Stimulated activated CD4-positive, alpha-beta T cell treated with anti-CD3 and anti-CD28 coated beads, Interleukin-15, amount 100 ng/mL, for 1 hour (primary cell): Measurements from ENCODE around the gene ATRX.
"Not testable (repeated sequence)": the region's sequence is repeated elsewhere in the genome, so short reads cannot be mapped to it uniquely, and the experiment has no call there.

Experiments
- DNase-seq, 2 donors: peaks; one replicate each; pipeline ENCODE4 v3.0.0-alpha.2; 2020; ENCODE audit warnings: low read depth in 1 of 2, low spot score in 1 of 2

ATRX gene, protein sequence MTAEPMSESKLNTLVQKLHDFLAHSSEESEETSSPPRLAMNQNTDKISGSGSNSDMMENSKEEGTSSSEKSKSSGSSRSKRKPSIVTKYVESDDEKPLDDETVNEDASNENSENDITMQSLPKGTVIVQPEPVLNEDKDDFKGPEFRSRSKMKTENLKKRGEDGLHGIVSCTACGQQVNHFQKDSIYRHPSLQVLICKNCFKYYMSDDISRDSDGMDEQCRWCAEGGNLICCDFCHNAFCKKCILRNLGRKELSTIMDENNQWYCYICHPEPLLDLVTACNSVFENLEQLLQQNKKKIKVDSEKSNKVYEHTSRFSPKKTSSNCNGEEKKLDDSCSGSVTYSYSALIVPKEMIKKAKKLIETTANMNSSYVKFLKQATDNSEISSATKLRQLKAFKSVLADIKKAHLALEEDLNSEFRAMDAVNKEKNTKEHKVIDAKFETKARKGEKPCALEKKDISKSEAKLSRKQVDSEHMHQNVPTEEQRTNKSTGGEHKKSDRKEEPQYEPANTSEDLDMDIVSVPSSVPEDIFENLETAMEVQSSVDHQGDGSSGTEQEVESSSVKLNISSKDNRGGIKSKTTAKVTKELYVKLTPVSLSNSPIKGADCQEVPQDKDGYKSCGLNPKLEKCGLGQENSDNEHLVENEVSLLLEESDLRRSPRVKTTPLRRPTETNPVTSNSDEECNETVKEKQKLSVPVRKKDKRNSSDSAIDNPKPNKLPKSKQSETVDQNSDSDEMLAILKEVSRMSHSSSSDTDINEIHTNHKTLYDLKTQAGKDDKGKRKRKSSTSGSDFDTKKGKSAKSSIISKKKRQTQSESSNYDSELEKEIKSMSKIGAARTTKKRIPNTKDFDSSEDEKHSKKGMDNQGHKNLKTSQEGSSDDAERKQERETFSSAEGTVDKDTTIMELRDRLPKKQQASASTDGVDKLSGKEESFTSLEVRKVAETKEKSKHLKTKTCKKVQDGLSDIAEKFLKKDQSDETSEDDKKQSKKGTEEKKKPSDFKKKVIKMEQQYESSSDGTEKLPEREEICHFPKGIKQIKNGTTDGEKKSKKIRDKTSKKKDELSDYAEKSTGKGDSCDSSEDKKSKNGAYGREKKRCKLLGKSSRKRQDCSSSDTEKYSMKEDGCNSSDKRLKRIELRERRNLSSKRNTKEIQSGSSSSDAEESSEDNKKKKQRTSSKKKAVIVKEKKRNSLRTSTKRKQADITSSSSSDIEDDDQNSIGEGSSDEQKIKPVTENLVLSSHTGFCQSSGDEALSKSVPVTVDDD (N-terminal part only)

DNA sequence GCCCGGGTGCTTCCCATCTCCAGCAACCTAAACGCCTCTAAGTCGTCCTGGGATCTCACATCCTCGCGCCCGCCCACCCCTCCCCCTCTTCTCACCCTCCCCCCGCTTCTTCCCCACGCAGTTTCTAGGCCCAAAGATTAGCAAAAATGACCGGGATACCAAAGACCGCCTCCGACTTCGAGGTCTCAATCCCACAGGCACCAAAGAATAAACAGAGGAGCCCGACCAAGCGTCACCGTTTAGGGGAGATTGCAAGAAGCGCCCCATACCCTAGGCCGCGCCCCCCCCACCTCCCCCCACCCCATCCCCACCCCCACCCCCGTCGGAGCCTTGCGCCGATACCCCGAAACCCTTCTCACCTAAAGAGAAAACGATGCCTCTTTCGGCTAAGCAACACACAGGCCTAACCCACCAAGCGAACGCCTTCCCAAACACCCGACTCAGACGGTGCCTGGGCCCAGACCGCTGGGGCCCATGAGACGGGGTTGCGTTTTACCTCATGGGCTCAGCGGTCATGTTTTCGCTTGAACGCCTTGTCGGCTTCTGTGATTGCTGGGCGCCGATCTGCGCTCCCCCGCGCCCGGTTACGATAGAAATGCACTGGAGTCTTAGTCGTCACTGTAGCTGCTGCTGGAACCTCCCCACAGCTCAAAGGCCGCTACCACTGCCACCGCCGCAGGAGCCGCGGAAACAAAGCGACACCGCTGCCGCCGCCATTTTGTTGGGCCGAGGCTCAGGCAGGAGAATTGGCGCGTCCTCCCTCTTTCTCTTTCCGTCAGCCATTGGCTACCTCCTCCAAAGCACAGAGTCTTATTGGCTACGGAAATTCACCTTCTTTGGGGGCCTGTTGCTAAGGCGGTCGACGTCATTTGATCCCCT lies at the start of gene ATRX:
ATRX (minus strand) TSS at position 731 of the 879 bp plus-strand sequence; CDS start at position 516, 215 bp downstream.
- DNase-seq = peak; percentile 37 to 50

DNA sequence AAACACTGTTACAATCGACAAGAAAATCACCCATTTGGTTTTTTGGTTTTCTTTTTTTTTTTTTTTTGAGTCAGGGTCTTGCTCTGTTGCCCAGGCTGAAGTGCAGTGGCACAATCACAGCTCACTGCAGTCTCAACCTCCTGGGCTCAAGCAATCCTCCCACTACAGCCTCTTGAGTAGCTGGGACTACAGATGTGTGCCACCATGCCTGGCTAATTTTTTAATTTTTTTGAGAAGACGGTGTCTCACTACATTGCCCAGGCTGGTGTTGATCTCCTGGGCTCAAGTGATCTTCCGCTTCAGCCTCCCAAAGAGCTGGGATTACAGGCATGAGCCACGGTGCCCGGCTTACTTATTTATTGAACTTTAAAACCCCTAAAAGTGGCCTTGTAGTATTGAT lies 45.5 kb upstream of the ATRX start:
- DNase-seq = not testable (repeated sequence)

DNA sequence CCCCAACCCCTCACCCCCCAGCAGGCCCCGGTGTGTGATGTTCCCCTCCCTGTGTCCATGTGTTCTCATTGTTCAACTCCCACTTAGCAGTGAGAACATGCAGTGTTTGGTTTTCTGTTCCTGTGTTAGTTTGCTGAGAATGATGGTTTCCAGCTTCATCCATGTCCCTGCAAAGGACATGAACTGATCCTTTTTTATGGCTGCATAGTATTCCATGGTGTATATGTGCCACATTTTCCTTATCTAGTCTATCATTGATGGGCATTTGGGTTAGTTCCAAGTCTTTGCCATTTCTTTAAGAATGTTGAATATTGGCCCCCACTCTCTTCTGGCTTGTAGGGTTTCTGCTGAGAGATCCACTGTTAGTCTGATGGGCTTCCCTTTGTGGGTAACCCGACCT lies 36.0 kb upstream of the ATRX start:
- DNase-seq = not testable (repeated sequence)

DNA sequence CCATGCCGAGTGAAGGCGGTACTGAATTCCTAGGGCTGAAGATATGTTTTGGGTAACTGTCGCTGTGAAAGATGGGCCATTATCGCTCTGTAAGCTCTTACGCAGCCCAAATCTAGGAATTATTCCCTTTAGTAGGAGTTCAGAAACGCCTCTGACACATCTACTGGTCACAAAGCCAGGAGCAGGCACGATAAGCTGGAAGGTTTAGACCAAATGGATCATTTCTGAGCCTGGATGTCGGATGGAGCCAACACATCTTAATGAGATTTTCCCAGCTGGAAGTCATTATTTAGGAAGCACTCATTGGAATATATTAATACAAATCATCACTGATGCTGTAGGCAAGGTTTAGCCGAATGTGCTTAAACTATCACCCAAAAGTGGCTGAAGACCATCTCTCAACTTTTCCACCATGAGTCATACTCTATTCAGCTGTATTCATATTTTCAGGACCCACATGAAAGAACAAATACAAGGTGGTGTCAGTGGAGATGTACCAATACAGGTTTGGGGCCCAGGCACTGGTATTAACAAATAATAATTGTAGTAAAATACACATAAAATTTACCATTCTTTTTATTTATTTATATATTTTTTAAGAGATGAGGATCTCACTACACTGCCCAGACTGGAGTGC lies 34.2 kb upstream of the ATRX start:
- DNase-seq = no peak

DNA sequence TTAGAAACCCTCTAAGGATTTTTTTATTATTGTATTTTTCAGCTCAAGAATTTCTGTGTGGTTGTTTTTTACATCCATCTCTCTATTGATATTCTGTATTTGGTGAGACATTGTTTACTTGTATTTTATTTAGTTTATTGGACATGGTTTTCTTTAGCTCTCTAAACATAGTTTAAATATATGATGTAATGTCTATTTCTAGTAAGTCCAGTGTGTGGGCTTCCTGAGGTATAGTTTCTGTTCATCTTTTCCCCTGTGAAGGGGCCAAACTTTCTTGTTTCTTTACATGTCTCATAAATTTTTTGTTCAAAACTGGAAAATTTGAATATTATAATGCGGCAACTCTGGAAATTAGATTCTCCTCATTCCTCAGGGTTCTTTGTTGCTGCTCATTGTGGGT lies 28.2 kb upstream of the ATRX start:
- no peak for DNase-seq

DNA sequence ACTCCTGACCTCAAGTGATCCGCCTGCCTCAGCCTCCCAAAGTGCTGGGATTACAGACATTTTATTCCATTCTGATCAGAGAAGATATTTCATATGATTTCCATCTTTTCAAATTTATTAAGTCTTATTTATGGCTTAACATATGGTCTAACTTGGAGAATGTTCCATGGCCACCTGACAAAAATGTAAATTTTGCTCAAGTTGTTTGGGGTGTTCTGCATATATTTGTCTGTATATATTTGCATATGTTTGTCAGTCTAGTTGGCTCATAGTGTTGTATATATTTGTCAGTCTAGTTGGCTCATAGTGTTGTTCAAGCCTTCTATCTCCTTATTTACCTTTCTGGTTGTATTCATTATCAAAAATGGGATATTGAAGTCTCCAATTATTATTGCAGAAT lies 16.2 kb upstream of the ATRX start:
- no peak for DNase-seq

DNA sequence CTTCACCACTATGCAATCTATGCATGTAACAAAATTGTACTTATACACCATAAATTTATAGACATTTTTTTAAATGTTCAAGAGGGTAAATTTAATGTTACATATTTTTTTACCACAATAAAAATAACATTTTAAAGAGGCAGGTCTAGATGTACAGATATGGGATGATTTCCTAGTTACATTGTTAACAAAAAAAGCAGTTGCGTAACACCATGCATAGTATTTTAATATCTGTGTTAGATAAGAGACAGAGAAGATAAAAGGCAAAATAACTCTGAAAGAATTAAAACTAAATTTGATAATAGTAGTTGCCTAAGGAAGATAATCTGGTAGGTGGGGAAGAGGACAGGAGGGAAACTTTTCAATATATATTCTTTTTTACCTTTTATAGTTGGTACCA lies 9.1 kb upstream of the ATRX start:
- DNase-seq = no peak

DNA sequence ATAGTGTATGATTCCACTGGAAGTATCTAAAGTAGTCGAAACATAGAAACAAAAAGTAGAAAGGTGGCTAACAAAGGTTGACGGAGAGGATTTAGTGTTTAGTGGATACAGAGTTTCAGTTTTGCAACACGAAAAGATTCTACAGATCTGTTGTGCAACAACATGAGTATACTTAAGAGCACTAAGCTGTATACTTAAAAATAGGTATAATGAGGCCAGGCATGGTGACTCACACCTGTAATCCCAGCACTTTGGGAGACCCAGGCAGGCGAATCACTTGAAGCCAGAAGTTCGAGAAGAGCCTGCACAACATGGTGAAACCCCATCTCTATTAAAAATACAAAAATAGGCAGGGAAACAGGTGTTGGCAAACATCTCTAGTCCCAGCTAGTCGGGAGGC lies 7.9 kb upstream of the ATRX start:
- DNase-seq = no peak

DNA sequence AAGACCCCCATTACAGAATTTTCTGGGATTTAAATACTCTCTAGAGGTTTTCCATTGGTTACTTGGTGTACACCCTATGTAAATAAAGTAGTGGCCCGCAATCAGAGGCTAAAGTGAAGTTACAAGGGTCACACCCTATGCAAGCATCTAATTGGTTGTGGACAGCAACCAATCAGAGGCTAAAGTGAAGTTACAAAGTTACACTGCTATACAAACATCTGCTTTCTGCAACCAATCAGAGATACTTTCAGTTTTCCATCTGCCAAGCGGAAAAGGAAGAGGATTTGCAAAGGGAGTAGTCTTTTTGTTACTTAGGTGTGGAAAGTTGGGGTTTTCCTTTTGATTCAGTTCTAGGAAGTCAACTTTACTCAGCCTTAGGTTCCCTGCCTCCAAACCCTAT lies 2.0 kb upstream of the ATRX start:
- DNase-seq = no peak

DNA sequence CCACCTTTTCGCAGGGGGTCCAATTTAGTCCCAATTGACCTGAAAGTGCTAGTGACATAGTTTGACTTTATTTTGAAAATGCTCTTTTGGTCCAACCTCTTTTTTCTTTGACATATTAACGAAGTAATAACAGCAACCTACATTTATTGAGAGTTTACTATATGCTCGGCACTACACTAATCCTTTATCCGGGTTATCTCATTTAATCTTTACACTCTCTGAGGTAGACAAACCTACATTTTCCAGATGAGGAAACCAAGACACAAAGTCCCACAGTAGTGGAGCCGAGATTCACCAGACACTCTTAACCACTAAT lies 307 bp upstream of the ATRX start:
- no peak for DNase-seq

DNA sequence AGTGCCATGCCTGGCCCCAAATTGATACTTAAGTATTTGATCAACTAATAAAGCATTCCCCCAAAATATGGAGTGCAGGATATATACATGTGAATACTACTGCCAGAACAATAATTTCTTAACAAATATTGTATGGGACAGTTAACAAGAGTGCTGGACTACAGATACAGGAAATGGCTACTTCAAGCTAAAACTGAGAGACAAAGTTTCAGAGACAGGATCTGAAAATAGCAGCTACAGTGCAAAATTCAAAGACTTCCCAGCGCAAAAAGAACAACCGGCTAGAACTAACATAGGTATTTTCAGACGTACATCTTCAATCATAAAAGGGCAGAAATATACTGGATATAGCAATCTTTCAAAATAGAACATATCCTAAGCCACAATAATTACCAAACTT lies 6.3 kb downstream of the ATRX start:
- no peak for DNase-seq

DNA sequence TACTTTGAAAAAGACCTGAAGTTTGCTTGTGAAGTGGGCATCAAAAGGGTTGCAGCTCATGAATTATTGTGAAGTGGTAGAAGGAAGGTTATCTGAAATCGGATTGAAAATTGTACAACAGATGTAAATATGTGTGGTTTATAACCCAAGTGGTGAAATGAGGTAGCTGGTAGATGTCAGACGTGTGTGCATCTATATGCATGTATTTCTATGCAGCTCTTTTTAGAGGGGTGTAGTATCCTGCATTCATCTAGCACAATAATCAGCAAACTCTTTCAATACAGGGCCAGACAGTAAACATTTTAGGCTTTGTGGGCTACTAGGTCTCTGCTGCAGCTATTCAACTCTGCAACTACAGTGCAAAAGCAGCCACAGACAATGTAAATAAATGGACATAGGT lies 9.4 kb downstream of the ATRX start:
- no peak for DNase-seq

DNA sequence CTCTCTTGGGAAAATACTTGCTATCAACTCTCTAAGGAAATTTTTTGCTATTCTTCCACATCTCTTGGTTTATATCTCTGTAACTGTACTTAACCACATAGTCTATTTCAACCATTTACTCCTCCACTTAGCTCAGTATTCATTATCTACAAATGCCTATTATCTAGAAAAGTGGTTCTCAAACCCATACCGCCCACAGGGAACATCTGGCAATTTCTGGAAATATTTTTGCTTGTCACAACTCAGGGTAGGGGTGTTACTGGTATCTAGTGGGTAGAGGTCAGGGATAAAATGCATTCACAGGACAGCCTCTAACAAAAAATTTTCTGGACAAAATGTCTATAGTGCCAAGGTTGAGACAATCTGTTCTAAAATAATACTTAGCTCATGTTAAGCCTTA lies 14.4 kb downstream of the ATRX start:
- DNase-seq = no peak

DNA sequence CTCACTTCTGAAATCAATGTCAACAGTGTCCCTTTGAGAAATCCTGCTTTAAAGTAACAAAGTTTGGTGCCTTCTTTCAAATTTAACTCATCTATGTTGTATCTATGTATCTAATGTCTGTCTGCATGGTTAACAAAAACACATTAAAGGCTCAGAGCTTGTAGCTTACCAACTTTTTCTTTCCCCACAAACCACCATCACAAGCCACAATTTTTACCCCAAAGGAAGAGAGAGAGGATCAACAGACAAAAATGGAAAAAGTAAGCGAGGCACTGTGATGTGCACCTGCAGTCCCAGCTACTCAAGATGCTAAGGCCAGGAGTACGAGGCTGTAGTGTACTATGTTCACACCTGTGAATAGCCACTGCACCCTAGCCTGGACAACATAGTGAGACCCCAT lies 17.2 kb downstream of the ATRX start:
- DNase-seq = no peak

DNA sequence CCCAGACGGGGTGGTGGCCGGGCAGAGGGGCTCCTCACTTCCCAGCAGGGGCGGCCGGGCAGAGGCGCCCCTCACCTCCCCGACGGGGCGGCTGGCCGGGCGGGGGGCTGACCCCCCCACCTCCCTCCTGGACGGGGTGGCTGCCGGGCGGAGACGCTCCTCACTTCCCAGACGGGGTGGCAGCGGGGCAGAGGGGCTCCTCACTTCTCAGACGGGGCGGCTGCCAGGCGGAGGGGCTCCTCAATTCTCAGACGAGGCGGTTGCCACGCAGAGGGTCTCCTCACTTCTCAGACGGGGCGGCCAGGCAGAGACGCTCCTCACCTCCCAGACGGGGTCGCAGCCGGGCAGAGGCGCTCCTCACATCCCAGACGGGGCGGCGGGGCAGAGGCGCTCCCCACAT lies 19.8 kb downstream of the ATRX start:
- not testable (repeated sequence) for DNase-seq

DNA sequence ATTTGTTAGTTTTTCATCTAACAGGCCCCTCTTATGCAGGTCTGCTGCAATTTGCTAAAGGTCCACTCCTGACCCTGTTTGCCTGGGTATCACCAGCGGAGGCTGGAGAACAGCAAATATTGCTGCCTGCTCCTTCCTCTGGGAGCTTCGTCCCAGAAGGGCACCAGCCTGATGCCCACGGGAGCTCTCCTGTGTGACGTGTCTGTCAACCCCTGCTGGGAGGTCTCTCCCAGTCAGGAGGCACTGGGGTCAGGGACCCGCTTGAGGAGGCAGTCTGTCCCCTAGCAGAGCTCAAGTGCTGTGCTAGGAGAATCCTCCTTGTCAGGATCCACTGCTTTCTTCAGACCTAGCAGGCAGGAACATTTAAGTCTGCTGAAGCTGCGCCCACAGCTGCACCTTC lies 30.5 kb downstream of the ATRX start:
- DNase-seq = no peak

DNA sequence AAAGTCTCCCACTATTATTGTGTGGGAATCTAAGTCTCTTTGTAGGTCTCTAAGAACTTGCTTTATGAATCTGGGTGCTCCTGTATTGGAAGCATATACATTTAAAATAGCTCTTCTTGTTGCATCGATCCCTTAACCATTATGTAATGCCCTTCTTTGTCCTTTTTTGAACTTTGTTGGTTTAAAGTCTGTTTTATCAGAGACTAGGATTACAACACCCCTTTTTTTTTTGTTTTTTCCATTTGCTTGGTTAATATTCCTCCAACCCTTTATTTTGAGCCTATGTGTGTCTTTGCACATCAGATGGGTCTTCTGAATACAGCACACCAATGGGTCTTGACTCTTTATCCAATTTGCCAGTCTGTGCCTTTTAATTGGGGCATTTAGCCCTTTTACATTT lies 32.1 kb downstream of the ATRX start:
- DNase-seq = not testable (repeated sequence)

DNA sequence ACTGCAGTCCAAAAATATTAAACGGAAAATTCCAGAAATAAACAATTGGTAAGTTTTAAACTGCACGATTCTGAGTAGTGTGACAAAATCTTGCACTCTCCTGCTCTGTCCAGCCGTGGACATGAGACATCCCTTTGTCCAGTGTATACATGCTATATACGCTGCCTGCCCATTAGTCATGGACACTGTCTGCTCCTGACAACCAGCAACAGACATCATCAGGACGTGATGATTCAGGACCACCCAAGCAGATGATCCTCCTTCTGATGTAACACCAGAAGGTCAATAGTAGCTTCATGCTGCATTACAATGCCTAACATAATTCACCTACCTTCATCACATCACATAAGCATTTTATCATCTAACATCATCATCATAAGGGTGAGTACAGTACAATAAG lies 36.3 kb downstream of the ATRX start:
- DNase-seq = no peak

DNA sequence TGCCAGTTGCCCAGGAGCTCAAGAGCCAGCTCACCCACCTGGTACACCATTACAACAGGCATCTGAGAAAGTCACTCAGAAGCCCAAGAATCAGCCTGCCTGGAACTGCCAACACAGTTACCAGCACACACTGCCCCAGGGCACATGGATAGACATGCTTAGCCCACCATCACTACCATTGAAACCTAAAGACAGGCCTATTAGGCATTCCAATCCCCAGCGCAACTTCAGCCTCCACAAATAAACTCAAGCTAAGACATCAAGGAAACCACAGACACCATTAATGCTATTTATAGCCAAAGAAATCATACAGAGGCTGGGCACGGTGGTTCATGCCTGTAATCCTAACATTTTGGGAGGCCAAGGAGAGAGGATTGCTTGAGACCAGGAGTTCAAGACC lies 42.3 kb downstream of the ATRX start:
- DNase-seq = no peak

DNA sequence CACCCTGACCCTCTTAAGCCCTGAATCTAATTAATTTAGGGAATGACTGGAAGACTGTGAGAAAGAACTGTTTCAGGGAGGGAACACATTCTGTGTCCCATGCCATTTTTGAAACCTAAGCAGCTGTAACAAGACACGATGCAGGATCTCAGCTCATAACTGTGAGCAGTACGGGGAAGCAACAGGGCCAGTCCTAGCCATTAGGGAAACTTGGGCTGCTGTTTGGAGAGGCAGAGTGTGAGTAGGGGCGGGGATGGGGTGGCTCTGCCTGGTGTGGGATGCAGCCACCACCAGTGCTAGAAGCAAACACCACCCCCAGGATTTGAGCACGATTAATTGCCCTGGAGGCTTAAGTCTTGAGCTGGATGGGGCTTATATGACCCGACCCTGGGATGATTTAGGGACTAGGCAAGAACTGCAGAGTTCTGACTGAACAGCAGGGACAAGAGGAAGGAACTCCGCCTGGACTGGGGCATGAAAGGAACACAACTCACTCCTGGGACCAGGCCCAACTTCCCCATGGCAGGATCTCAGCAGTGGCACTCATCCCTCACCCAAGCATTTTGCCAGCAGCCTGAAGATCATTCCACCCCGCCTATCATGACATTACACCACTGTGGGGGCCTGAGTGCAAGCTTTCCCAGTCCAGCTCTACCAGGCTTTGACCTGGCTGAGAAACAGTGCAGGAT lies 43.1 kb downstream of the ATRX start:
- no peak for DNase-seq
